Adrenal gland (tissue), 12 donors: ENCODE measurements around the gene DIP2C. TPM values are rescaled to one million over a fixed set of nuclear protein-coding genes. Genes with fewer than 3 reads are reported as not detected.

Experiments
- DNase-seq, 7 donors: peaks; one replicate each; pipeline ENCODE4 v3.0.0-alpha.2; 2019 to 2020
- H3K27ac ChIP-seq, 5 donors: fragments of 200-600 bp; sonication (generic) in 4 of 5; 1 replicate in 3 of 5; 2 replicates in 2 of 5; pipeline versions ENCODE4 v1.5.1 to v1.8.0; 2016 to 2020; ENCODE audit warnings: mild to moderate bottlenecking in 1 of 5
- H3K27me3 ChIP-seq: fragments of 200-600 bp; 2 replicates; pipeline ENCODE4 v1.8.0; 2021
- H3K36me3 ChIP-seq, 2 donors: fragments of 200-600 bp; replicated peaks in 1 of 2; 1 replicate in 1 of 2; 2 replicates in 1 of 2; pipeline versions ENCODE4 v1.5.1 to v1.8.0; 2018 to 2022
- H3K4me1 ChIP-seq, 2 donors: fragments of 200-600 bp; replicated peaks in 1 of 2; 1 replicate in 1 of 2; 2 replicates in 1 of 2; pipeline versions ENCODE4 v1.5.1 to v1.8.0; 2018 to 2021
- H3K4me3 ChIP-seq, 4 donors: fragments of 200-600 bp; sonication (generic) in 3 of 4; one replicate each; pipeline ENCODE4 v1.5.1; 2016 to 2018
- H3K9me3 ChIP-seq, 3 donors: fragments of 200-600 bp; sonication (generic) in 1 of 3; replicated peaks in 1 of 3; 1 replicate in 2 of 3; 2 replicates in 1 of 3; pipeline versions ENCODE4 v1.5.1 to v1.8.0; 2016 to 2021
- CTCF ChIP-seq, 6 experiments: fragments of 450-650 bp in 4 of 6; fragments of 200-600 bp in 2 of 6; sonication (generic) in 1 of 6; IDR thresholded peaks; 1 replicate in 5 of 6; 2 replicates in 1 of 6; pipeline versions ENCODE4 v1.5.1 to v1.8.0; 2016 to 2021; ENCODE audit warnings: antibody characterized with exemption in 6 of 6, mild to moderate bottlenecking in 2 of 6, moderate library complexity in 1 of 6
- POLR2A ChIP-seq, 2 donors: fragments of 450-650 bp; IDR thresholded peaks; one replicate each; pipeline ENCODE4 v1.6.1; 2017; ENCODE audit warnings: antibody characterized with exemption in 2 of 2, mild to moderate bottlenecking in 2 of 2, moderate library complexity in 1 of 2
- WGBS, 4 donors: extraction: QIAGEN DNeasy Blood & Tissue Kit in 2 of 4; methylation state at CpG; one replicate each; pipeline versions ENCODE4 v1.1.5 to v1.1.7; 2013 to 2017; 5-methylcytosine and 5-hydroxymethylcytosine counted together
- intact Hi-C, 2 donors: fragments of 100-400 bp; cut with DNase I; formaldehyde crosslinking; loops; one replicate each; pipeline versions ENCODE4 v1.14.1 to v1.15.0; 2022 to 2023
- polyA plus RNA-seq, 3 donors: library from polyadenylated mRNA; stranded (reverse); fragments of 200-250 nt in 2 of 3; fragments of 350-450 nt in 1 of 3; fragmentation: Illumina TruSeq in 1 of 3; extraction: RNeasy Lipid Tissue Mini Kit (QIAGEN cat#74804) in 1 of 3; gene quantifications; one replicate each; pipeline ENCODE4 v1.2.3, GENCODE V29; 2013 to 2014
- total RNA-seq, 9 donors: library from RNA; depleted of rRNA in 4 of 9; stranded (reverse); fragments of >200 nt in 4 of 9; fragments of 120-200 nt in 1 of 9; fragmentation: NEBNext Ultra II Directional in 1 of 9; extraction: Animal tissue kit (Norgen Biotek cat#: 25700) in 1 of 9; gene quantifications; one replicate each; pipeline versions ENCODE4 v1.1.0 to v1.2.4, GENCODE V29; 2013 to 2023
- donor health status: healthy with polysubstance abuse.
- donor health status: Bipolar disorder and iron deficiency.
- donor health status: DM: yes; HTN: yes; CAD: no.
- donor health status: DM: no; HTN: no; CAD: no.
- donor health status: DM: no; HTN: no; CAD: no.
- donor health status: DM: yes; HTN: yes; CAD: no.

Gene DIP2C
- total and polyA plus RNA-seq, 12 donors: 4.8 to 23.9 (median 19.7) TPM

GRCh38 chr10:232061-232460 is 457.4 kb downstream of the DIP2C start:
- no peaks in the 10 kb centered on the region for H3K36me3 ChIP-seq
- H3K4me3 ChIP-seq: no peak overlapping the region
- no peaks in the 10 kb centered on the region for H3K27me3 ChIP-seq
- H3K9me3 ChIP-seq: no peaks in the 10 kb centered on the region
- intact Hi-C loops: no loop called here
- no peak for DNase-seq
- WGBS, 4 donors: 95 to 98% (median 98%) methylated on average over 3 of the region's 3 CpGs
- TF ChIP-seq CTCF (IDR thresholded peaks at IDR 0.05) (no peak), POLR2A (IDR thresholded peaks at IDR 0.05) (no peak)
- no peaks in the 10 kb centered on the region for H3K4me1 ChIP-seq
- no peak overlapping the region for H3K27ac ChIP-seq

GRCh38 chr10:230758-231157 is 458.7 kb downstream of the DIP2C start:
- Histone ChIP-seq H3K27me3 (no peaks in the 10 kb centered on the region), H3K27ac (no peak overlapping the region), H3K4me1 (no peaks in the 10 kb centered on the region), H3K9me3 (no peaks in the 10 kb centered on the region), H3K4me3 (no peak overlapping the region), H3K36me3 (no peaks in the 10 kb centered on the region)
- intact Hi-C loops: no loop called here
- WGBS, 4 donors: 92 to 94% (median 93%) methylated on average over 9 of the region's 9 CpGs
- TF ChIP-seq CTCF (IDR thresholded peaks at IDR 0.05) (peak in 2 of 6 experiments; percentile 20 to 24), POLR2A (IDR thresholded peaks at IDR 0.05) (no peak)
- DNase-seq: no peak

- Histone ChIP-seq H3K9me3 (no peaks in the 10 kb centered on the region), H3K4me3 (no peak overlapping the region), H3K27me3 (no peaks in the 10 kb centered on the region), H3K4me1 (no peaks in the 10 kb centered on the region), H3K27ac (no peak overlapping the region), H3K36me3 (no peaks in the 10 kb centered on the region)
- 87 to 91% (median 90%) methylated on average over 6 of the region's 6 CpGs for WGBS, 4 donors
- TF ChIP-seq POLR2A (IDR thresholded peaks at IDR 0.05) (no peak), CTCF (IDR thresholded peaks at IDR 0.05) (no peak)
- intact Hi-C loops: no loop called here
- no peak for DNase-seq
Observed at GRCh38 chr10:228366-228765, 461.1 kb downstream of the DIP2C start.

- DNase-seq: no peak
- WGBS, 4 donors: 47 to 53% (median 48%) methylated on average over 2 of the region's 2 CpGs
- TF ChIP-seq CTCF (IDR thresholded peaks at IDR 0.05) (no peak), POLR2A (IDR thresholded peaks at IDR 0.05) (no peak)
- Histone ChIP-seq H3K4me3 (no peak overlapping the region), H3K27me3 (no peaks in the 10 kb centered on the region), H3K9me3 (no peaks in the 10 kb centered on the region), H3K36me3 (no peaks in the 10 kb centered on the region), H3K4me1 (no peaks in the 10 kb centered on the region), H3K27ac (no peak overlapping the region)
- intact Hi-C loops: no loop called here
Observed at GRCh38 chr10:227014-227413, 462.5 kb downstream of the DIP2C start.
